IMR-90 (cell line): Measurements from ENCODE around the gene CEP57L1.

Experiments used
- BHLHE40 ChIP-seq: fragments of 150-350 bp; IDR thresholded peaks from 2 replicates; pipeline ENCODE4 v1.6.1; 2016; ENCODE audit warnings: mild to moderate bottlenecking, low read depth, low read length
- CHD1 ChIP-seq: IDR thresholded peaks from 2 replicates; pipeline ENCODE4 v1.6.1; 2012; ENCODE audit warnings: low read depth, low read length, improper control_type of control experiment
- CTCF ChIP-seq: conservative IDR thresholded peaks from 2 replicates; pipeline ENCODE4 v1.5.1; 2012; ENCODE audit warnings: mild to moderate bottlenecking, low read depth, low read length, improper control_type of control experiment
- FOS ChIP-seq: fragments of 150-350 bp; IDR thresholded peaks from 2 replicates; pipeline ENCODE4 v1.6.1; 2016; ENCODE audit warnings: low read depth, low read length
- MAFK ChIP-seq: IDR thresholded peaks from 2 replicates; pipeline ENCODE4 v1.6.1; 2012; ENCODE audit warnings: low read depth, low read length, improper control_type of control experiment
- POLR2A ChIP-seq: IDR thresholded peaks from 2 replicates; pipeline ENCODE4 v1.6.1; 2012; ENCODE audit warnings: mild to moderate bottlenecking, low read depth, low read length
- RAD21 ChIP-seq: IDR thresholded peaks from 2 replicates; pipeline ENCODE4 v1.6.1; 2012; ENCODE audit warnings: low read length, improper control_type of control experiment
- TF ChIP-seq, protein P1 (sequence below): fragments of 150-350 bp; IDR thresholded peaks from 2 replicates; pipeline ENCODE4 v1.6.1; 2017; ENCODE audit warnings: mild to moderate bottlenecking, antibody characterized with exemption, low read length, low read depth

- TF ChIP-seq CTCF (no peak), BHLHE40 (no peak), CHD1 (no peak), POLR2A (no peak), FOS (no peak), RAD21 (no peak), MAFK (no peak)
- TF ChIP-seq, protein P1, sequence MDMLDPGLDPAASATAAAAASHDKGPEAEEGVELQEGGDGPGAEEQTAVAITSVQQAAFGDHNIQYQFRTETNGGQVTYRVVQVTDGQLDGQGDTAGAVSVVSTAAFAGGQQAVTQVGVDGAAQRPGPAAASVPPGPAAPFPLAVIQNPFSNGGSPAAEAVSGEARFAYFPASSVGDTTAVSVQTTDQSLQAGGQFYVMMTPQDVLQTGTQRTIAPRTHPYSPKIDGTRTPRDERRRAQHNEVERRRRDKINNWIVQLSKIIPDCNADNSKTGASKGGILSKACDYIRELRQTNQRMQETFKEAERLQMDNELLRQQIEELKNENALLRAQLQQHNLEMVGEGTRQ, result no peak
Observed at GRCh38 chr6:109130065-109130464, 34.8 kb downstream of the CEP57L1 start.
